ENCODE data around the gene GTF3C2.

GTF3C2 gene

GRCh38 chr2:27296481-27296880 lies 60.1 kb downstream of the GTF3C2 start:
- DNase-seq, result no peak

GRCh38 chr2:27294928-27295327 lies 61.6 kb downstream of the GTF3C2 start:
- DNase-seq, result no peak

GRCh38 chr2:27291865-27292264 lies 64.7 kb downstream of the GTF3C2 start:
- no peak for DNase-seq

- DNase-seq, result no peak
These were observed 66.0 kb downstream of the GTF3C2 start for GRCh38 chr2:27290549-27290948.

- no peak for DNase-seq
These were observed 68.0 kb downstream of the GTF3C2 start for GRCh38 chr2:27288610-27289009.

- no peak for DNase-seq
These were observed 71.1 kb downstream of the GTF3C2 start for GRCh38 chr2:27285481-27285880.

GRCh38 chr2:27284996-27285395 lies 71.6 kb downstream of the GTF3C2 start:
- DNase-seq, result no peak

GRCh38 chr2:27282892-27283291 lies 73.7 kb downstream of the GTF3C2 start:
- no peak for DNase-seq

- DNase-seq, result no peak
These were observed 74.6 kb downstream of the GTF3C2 start, which contains the start of gene TRIM54 for GRCh38 chr2:27281855-27282559. TRIM54 (plus strand) TSS chr2:27282429; CDS start chr2:27282732, 303 bp downstream.

- DNase-seq, result no peak
These were observed 75.1 kb downstream of the GTF3C2 start for GRCh38 chr2:27281442-27281841.

- DNase-seq, result no peak
These were observed 75.7 kb downstream of the GTF3C2 start for GRCh38 chr2:27280826-27281225.

- no peak for DNase-seq
These were observed 78.6 kb downstream of the GTF3C2 start for GRCh38 chr2:27278010-27278409.
